ENCODE data around the gene EDC4.

GRCh38 chr16:67919622-67920221 lies 46.9 kb downstream of the EDC4 start:
- no peak for TF ChIP-seq CTCF (IDR thresholded peaks at IDR 0.05; ENCODE audit: poor library complexity, severe bottlenecking)
- TF ChIP-seq EZH2 (IDR thresholded peaks at IDR 0.05; ENCODE audit: borderline replicate concordance, insufficient read depth, low read length, poor library complexity, severe bottlenecking) = no peak
- no peak for TF ChIP-seq MXI1 (conservative IDR thresholded peaks at IDR 0.05; ENCODE audit: poor library complexity, severe bottlenecking)
- TF ChIP-seq RAD21 (conservative IDR thresholded peaks at IDR 0.05) = no peak
- no peak for TF ChIP-seq EP300 (conservative IDR thresholded peaks at IDR 0.05; ENCODE audit: poor library complexity, severe bottlenecking)

Data from neural cell (in vitro differentiated cells).